ENCODE results near the gene SH3BGRL3. TPM values are rescaled to one million over a fixed set of nuclear protein-coding genes. Genes with fewer than 3 reads are reported as not detected.

The SH3BGRL3 gene
- total RNA-seq, 4 donors from 2014 or later = 10.3 to 16.9 (median 13.1) TPM

DNA sequence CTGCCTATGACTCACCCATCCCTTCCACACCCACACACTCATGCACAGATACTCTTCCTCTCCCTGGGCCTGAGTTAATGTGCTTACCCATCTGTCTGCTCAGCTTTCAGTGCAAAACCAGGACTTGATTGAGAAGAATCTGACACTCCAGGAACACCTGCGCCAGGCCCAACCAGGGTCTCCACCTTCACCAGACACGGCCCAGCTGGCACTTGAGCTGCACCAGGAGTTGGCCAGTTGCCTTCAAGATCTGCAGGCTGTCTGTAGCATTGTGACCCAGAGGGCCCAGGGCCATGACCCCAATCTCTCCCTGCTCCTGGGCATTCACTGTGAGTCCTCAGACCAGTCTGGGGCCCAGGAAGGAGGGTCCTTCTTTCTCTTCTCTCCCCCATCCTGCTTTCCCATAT is 3.5 kb upstream of the SH3BGRL3 start:
- peaks cover 49 to 64% of the 10 kb centered on the region in 2 donors for H3K4me1 ChIP-seq
- intact Hi-C loops (cut with DNase I; ENCODE audit: low total_unique reads) = loop anchor here (5.0 kb wide), 1 partner anchor 94 kb away; no protein-coding TSS in a partner anchor
- DNase-seq = no peak
- in situ Hi-C loops (cut with MboI; ENCODE audit: low sequenced_read_pairs in 4 of 4) = loop anchor here in 2 of 4 donors (5.0 kb wide), 1 partner anchor 46 kb away; no protein-coding TSS in a partner anchor
- peaks cover 0 to 33% of the 10 kb centered on the region in 2 donors for H3K36me3 ChIP-seq
- TF ChIP-seq, protein P1, sequence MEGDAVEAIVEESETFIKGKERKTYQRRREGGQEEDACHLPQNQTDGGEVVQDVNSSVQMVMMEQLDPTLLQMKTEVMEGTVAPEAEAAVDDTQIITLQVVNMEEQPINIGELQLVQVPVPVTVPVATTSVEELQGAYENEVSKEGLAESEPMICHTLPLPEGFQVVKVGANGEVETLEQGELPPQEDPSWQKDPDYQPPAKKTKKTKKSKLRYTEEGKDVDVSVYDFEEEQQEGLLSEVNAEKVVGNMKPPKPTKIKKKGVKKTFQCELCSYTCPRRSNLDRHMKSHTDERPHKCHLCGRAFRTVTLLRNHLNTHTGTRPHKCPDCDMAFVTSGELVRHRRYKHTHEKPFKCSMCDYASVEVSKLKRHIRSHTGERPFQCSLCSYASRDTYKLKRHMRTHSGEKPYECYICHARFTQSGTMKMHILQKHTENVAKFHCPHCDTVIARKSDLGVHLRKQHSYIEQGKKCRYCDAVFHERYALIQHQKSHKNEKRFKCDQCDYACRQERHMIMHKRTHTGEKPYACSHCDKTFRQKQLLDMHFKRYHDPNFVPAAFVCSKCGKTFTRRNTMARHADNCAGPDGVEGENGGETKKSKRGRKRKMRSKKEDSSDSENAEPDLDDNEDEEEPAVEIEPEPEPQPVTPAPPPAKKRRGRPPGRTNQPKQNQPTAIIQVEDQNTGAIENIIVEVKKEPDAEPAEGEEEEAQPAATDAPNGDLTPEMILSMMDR (IDR thresholded peaks at IDR 0.05 in 4 of 5, conservative IDR thresholded peaks at IDR 0.05 in 1 of 5) = no peak
- TF ChIP-seq POLR2A (IDR thresholded peaks at IDR 0.05) = no peak
- no peak overlapping the region for H3K4me3 ChIP-seq
- H3K27me3 ChIP-seq = no peaks in the 10 kb centered on the region
- no peaks in the 10 kb centered on the region for H3K9me3 ChIP-seq
- ATAC-seq = no peak
- H3K27ac ChIP-seq = peak overlapping the region; percentile 89 to 98 (median 93)

DNA sequence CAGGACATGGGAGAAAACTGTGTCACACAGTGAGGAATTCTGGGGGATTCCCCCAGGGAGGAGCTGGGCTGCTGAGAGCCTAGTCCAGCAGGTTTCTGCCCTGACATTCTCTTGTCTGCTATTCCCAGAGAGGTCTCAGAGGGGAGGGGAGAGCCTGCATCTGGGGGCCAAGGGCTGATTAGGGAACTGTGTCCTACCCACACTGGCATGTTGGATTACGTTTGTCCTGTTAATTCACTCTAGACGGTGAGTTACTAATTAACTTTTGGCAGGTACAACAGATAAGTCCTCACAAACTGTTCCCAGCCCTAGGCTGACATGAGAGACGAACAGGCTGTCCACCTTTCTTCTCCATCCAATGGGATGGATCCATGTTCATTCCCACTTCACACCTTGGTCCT is 2.6 kb upstream of the SH3BGRL3 start:
- Histone ChIP-seq H3K4me3 (no peak overlapping the region), H3K9me3 (no peaks in the 10 kb centered on the region), H3K27me3 (no peaks in the 10 kb centered on the region), H3K36me3 (peaks cover 0 to 26% of the 10 kb centered on the region in 2 donors), H3K4me1 (peaks cover 49 to 67% of the 10 kb centered on the region in 2 donors), H3K27ac (peak overlapping the region; percentile 89 to 98 (median 93))
- no peak for DNase-seq
- ATAC-seq = no peak
- TF ChIP-seq, protein P1 (IDR thresholded peaks at IDR 0.05 in 4 of 5, conservative IDR thresholded peaks at IDR 0.05 in 1 of 5) = no peak
- TF ChIP-seq POLR2A (IDR thresholded peaks at IDR 0.05) = no peak
- intact Hi-C loops (cut with DNase I; ENCODE audit: low total_unique reads) (loop anchor here (5.0 kb wide), 1 partner anchor 95 kb away; no protein-coding TSS in a partner anchor), in situ Hi-C loops (cut with MboI; ENCODE audit: low sequenced_read_pairs in 4 of 4) (loop anchor here in 2 of 4 donors (5.0 kb wide), 1 partner anchor 45 kb away; no protein-coding TSS in a partner anchor)

DNA sequence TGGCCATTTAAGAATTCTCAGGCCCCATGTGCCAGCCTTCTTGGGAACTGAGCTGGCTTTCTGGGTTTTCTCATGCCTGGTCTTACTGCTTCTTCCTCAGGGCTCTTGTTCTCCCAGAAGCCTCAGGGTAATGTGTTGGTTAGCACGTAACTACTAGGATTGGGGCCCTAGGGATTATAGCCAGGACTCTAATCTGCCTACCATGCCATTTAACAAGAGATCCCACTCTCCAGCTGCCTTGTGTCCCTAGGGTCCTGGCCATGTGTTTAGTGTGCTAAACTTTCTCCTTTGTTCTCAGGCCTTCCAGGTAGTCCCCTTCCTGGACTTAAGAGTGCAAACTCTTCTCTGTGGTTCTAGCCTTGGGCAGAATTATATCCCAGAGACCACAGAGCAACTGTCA is 2.2 kb upstream of the SH3BGRL3 start:
- no peak for DNase-seq
- Histone ChIP-seq H3K4me1 (peaks cover 49 to 67% of the 10 kb centered on the region in 2 donors), H3K27me3 (no peaks in the 10 kb centered on the region), H3K27ac (peak overlapping the region; percentile 89 to 98 (median 93)), H3K9me3 (no peaks in the 10 kb centered on the region), H3K4me3 (no peak overlapping the region), H3K36me3 (peaks cover 0 to 26% of the 10 kb centered on the region in 2 donors)
- no peak for ATAC-seq
- intact Hi-C loops (cut with DNase I; ENCODE audit: low total_unique reads) = loop anchor here (5.0 kb wide), 1 partner anchor 95 kb away; no protein-coding TSS in a partner anchor
- in situ Hi-C loops (cut with MboI; ENCODE audit: low sequenced_read_pairs in 4 of 4) = loop anchor here in 2 of 4 donors (5.0 kb wide), 1 partner anchor 45 kb away; no protein-coding TSS in a partner anchor
- TF ChIP-seq, protein P1 (IDR thresholded peaks at IDR 0.05 in 4 of 5, conservative IDR thresholded peaks at IDR 0.05 in 1 of 5) = no peak
- no peak for TF ChIP-seq POLR2A (IDR thresholded peaks at IDR 0.05)

DNA sequence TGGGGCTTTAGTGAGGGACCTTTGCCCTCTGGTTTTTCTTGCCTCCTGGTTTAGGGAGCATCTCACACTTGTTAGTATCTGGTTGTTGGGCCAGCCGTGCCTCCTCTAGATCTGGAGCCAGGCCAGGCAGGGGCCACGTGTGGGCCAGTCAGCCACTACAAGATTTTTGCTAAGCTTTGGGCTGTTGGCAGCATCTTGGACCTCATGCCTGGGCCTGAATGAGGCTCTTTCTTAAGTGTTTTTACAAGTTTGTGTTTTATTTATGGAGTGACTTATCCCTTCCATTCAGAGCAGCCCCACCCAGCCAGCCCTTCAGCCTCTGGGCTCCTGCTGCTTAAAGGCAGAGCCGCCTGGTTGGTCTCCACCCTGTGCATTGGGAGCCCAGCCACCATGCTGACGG is 1.6 kb upstream of the SH3BGRL3 start:
- intact Hi-C loops (cut with DNase I; ENCODE audit: low total_unique reads) (loop anchor here (5.0 kb wide), 1 partner anchor 96 kb away; no protein-coding TSS in a partner anchor), in situ Hi-C loops (cut with MboI; ENCODE audit: low sequenced_read_pairs in 4 of 4) (loop anchor here in 2 of 4 donors (5.0 kb wide), 1 partner anchor 44 kb away; no protein-coding TSS in a partner anchor)
- Histone ChIP-seq H3K27ac (peak overlapping the region; percentile 89 to 98 (median 93)), H3K36me3 (peaks cover 0 to 26% of the 10 kb centered on the region in 2 donors), H3K4me3 (no peak overlapping the region), H3K4me1 (peaks cover 49 to 67% of the 10 kb centered on the region in 2 donors), H3K9me3 (no peaks in the 10 kb centered on the region), H3K27me3 (no peaks in the 10 kb centered on the region)
- peak in 1 of 2 donors; percentile 46 for DNase-seq
- ATAC-seq = no peak
- no peak for TF ChIP-seq POLR2A (IDR thresholded peaks at IDR 0.05)
- TF ChIP-seq, protein P1 (IDR thresholded peaks at IDR 0.05 in 4 of 5, conservative IDR thresholded peaks at IDR 0.05 in 1 of 5) = no peak

Data from gastrocnemius medialis (tissue), 4 donors.